Thymus (tissue), 11 donors: ENCODE results near the gene PLXNB2. TPM values are rescaled to one million over a fixed set of nuclear protein-coding genes. Genes with fewer than 3 reads are reported as not detected.

ENCODE experiments used
- DNase-seq, 9 donors: peaks; one replicate each; pipeline ENCODE4 v3.0.0-alpha.2; 2013; ENCODE audit warnings: low spot score in 9 of 9, low read depth in 6 of 9, missing footprints in 1 of 9
- H3K27ac ChIP-seq, 2 donors: one replicate each; pipeline ENCODE4 v1.5.1; 2013; ENCODE audit warnings: control low read depth in 1 of 2, low read depth in 1 of 2, low read length in 1 of 2, mild to moderate bottlenecking in 1 of 2, moderate library complexity in 1 of 2
- H3K27me3 ChIP-seq, 2 donors: one replicate each; pipeline ENCODE4 v1.5.1; 2013; ENCODE audit warnings: low read length in 1 of 2; ENCODE audit not compliant: control insufficient read depth in 2 of 2, insufficient read depth in 1 of 2
- H3K36me3 ChIP-seq, 2 donors: one replicate each; pipeline ENCODE4 v1.5.1; 2013; ENCODE audit warnings: low read length in 1 of 2, mild to moderate bottlenecking in 1 of 2, moderate library complexity in 1 of 2; ENCODE audit not compliant: control insufficient read depth in 2 of 2, insufficient read depth in 2 of 2
- H3K4me1 ChIP-seq, 2 donors: one replicate each; pipeline ENCODE4 v1.5.1; 2013; ENCODE audit warnings: low read length in 2 of 2; ENCODE audit not compliant: control insufficient read depth in 2 of 2, insufficient read depth in 2 of 2
- H3K4me3 ChIP-seq, 2 donors: one replicate each; pipeline ENCODE4 v1.5.1; 2013; ENCODE audit warnings: low read length in 2 of 2, control low read depth in 1 of 2, mild to moderate bottlenecking in 1 of 2
- H3K9me3 ChIP-seq, 2 donors: one replicate each; pipeline ENCODE4 v1.5.1; 2013; ENCODE audit warnings: low read length in 1 of 2, mild to moderate bottlenecking in 1 of 2; ENCODE audit not compliant: control insufficient read depth in 2 of 2, insufficient read depth in 1 of 2
- WGBS: extraction: QIAGEN DNeasy Blood & Tissue Kit; methylation state at CpG from one replicate; pipeline ENCODE4 v1.1.7; 2013; 5-methylcytosine and 5-hydroxymethylcytosine counted together
- polyA plus RNA-seq: library from polyadenylated mRNA; stranded (reverse); fragments of 200-250 nt; gene quantifications from one replicate; pipeline ENCODE4 v1.2.3, GENCODE V29; 2013
- total RNA-seq: library from RNA; stranded (reverse); fragments of 120-200 nt; gene quantifications from one replicate; pipeline ENCODE4 v1.2.4, GENCODE V29; 2013
- donor health status: healthy.

PLXNB2 gene
- total and polyA plus RNA-seq, 2 donors: 13.1 to 53.2 TPM

DNA sequence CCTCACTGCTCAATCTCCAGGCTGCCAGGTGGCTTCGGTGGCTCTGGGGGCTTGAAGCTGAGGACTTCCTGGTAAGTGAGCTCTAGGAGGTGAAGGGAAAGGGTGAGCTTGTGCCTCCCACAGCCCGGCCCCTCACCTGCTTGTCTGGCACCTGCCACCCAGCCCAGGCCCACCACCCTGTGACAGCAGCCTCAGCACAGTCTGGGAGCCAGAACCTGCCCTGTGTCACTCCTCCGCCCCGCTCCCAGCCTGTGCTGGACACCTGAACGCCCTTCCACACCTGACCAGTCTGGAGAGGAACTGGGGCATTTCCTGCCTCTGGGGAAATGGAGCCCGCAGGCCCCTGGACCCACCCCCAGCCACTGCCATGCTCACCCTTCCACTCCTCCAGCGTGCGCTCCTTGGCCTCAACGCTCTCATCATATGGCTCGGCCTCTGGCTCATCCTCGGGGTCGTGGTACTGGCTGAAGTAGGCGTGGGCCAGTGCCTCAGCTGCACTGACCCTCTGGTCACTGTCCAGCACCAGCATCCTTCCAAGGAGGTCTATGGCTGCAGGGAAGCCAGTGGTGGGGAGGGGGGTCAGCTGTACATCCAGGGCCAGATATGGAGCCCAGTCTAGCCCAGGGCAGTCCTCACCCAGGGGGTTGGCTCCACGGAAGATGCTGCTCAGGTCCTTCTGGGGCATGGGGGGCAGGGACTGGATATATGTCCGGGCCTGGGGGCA is 42.3 kb downstream of the PLXNB2 start:
- H3K36me3 ChIP-seq: no peaks in the 10 kb centered on the region
- no peak overlapping the region for H3K4me3 ChIP-seq
- H3K27ac ChIP-seq: no peak overlapping the region
- H3K9me3 ChIP-seq: peaks cover 4 to 6% of the 10 kb centered on the region in 2 donors
- H3K4me1 ChIP-seq: peaks cover 0 to 10% of the 10 kb centered on the region in 2 donors
- WGBS: 92% methylated on average over 15 of the region's 15 CpGs
- DNase-seq: no peak
- H3K27me3 ChIP-seq: peaks cover 68 to 96% of the 10 kb centered on the region in 2 donors

DNA sequence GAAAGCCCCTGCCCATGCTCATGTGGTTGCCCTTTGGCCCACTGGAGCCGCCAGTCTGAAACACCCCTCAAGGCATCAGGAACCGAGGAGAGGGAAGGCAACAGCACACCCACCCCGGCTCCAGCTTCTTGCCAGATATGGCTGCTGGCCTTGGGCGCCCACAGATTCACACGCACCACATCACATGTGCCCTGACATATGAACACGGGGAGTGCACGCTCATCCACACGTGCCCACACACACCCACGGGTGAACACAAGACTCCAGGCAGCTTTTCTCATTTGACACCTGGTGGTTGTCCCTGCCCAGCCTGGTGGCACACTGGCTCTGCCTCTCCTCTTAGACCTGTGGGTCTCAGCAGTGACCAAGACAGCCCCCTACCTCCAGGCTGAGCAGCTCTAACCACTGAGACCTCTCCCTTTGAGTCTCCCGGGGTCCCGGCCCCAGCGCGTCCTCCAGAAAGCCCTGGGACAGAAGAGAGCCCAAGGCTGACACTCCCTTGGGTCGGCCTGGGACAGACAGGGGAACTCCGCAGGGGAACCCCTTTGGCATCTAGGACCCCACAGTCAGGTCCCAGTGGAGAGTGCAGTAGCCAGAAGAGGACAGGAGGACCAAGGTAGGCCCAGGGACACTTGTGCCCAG is 43.2 kb downstream of the PLXNB2 start:
- H3K4me1 ChIP-seq: peaks cover 0 to 3% of the 10 kb centered on the region in 2 donors
- no peak for DNase-seq
- no peak overlapping the region for H3K27ac ChIP-seq
- no peaks in the 10 kb centered on the region for H3K36me3 ChIP-seq
- peaks cover 4 to 6% of the 10 kb centered on the region in 2 donors for H3K9me3 ChIP-seq
- WGBS: 95% methylated on average over 15 of the region's 15 CpGs
- H3K27me3 ChIP-seq: peaks cover 68 to 95% of the 10 kb centered on the region in 2 donors
- no peak overlapping the region for H3K4me3 ChIP-seq

DNA sequence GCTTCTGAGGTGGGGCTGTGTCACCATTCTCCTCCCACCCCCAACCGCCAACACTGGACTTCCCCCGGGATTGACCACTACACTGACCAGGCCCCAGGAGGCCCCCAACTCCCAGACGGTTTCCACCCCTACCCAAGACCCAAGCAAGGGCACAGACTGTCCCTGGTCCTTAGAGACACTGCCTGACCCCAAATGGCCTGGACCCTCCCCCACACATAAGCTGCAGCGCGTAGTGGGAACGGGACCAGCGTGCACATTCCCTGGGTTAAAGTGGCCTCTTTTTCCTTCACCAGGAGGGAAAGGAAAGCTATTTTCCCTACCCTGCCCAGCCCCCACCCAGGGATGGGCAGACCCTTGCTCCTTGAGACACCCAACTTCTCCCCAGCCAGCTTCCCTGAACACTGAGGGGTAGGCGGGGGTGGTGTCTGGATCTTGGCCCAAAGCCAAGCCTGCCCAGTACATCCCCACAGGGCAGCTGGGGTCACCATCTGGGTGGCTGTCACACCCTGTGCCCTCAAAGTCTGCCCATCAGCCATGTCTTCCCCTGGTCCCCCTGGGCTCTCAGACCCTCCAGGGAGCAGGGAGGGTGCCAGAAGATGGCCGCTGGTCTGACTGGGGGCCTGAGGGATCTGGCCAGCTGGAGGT is 44.4 kb downstream of the PLXNB2 start:
- H3K4me3 ChIP-seq: no peak overlapping the region
- H3K36me3 ChIP-seq: no peaks in the 10 kb centered on the region
- no peak for DNase-seq
- H3K9me3 ChIP-seq: peaks cover 3 to 6% of the 10 kb centered on the region in 2 donors
- peaks cover 0 to 2% of the 10 kb centered on the region in 2 donors for H3K4me1 ChIP-seq
- WGBS: 86% methylated on average over 9 of the region's 9 CpGs
- no peak overlapping the region for H3K27ac ChIP-seq
- peaks cover 62 to 94% of the 10 kb centered on the region in 2 donors for H3K27me3 ChIP-seq

DNA sequence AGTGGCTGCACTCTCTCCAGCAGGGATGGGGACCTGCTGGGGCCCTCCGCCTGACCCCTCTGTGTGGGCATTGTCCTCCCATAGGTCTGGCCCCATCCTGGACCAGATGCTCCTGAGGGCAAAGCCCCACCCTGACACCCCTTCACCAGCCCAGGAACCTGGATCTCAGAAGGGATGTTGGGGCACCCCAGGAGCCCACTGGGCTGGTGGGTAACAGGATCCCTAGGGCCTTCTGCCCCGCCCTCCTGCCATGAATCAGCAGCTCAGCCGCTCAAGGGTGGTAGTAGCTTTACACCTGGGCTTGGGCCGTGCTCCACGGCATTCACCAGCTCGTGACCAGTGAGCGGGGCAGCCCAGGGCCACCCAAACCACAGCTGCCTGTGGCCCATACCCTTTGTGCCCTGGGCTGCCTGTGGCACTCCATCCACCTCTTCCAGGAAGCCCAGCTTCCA is 45.0 kb downstream of the PLXNB2 start:
- no peaks in the 10 kb centered on the region for H3K36me3 ChIP-seq
- H3K9me3 ChIP-seq: peaks cover 0 to 6% of the 10 kb centered on the region in 2 donors
- no peak overlapping the region for H3K4me3 ChIP-seq
- whole genome bisulfite sequencing: 25% methylated on average over 7 of the region's 7 CpGs
- DNase-seq: no peak
- no peaks in the 10 kb centered on the region for H3K4me1 ChIP-seq
- H3K27me3 ChIP-seq: peaks cover 56 to 88% of the 10 kb centered on the region in 2 donors
- no peak overlapping the region for H3K27ac ChIP-seq

DNA sequence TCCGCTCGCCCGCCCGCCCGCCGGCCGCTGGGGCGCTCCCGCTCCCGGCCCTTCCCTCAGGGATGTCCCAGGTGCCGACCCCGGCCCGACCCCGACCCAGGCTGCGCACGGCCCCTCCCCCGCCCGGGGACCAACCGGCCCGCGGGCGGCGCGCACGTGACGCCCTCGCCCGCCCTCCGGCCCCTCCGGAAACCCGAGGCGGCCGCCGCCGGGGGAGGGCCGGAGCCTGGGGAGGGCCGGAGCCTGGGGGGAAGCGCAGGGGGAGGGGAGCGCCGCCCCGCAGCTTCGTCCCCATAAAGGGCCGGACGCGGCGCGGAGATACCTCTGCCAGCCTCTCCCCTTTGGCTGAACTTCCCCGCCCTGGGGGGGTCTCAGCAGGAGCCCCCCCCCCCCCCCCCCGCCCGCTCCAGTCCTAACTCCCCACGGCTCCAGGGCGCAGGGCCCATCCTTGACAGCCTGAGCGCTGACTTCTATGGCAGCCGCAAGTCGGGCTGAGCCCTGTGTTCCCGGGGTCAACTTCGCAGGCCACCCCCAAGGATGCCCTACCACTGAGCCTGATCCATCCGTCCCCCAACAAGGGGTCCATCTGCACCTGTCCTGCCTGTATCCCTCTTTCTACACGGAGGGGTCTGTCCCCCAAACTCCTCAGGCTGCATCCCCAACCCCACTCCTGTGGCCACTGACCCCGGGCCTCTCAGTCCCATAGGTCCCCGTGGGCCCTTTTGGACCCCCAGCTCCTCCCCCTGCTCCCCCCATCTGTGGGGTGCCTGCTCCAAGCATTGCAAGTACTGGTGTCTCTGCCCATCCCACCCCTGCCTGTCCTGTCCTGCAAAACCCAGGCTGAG is 45.6 kb downstream of the PLXNB2 start, which contains the start of gene MAPK12:
TSS of gene MAPK12 (minus strand) at position 69 of the 845 bp plus-strand sequence. CDS start 174 bp downstream, outside the sequence.
- Histone ChIP-seq H3K9me3 (peaks cover 0 to 3% of the 10 kb centered on the region in 2 donors), H3K36me3 (no peaks in the 10 kb centered on the region), H3K27me3 (peaks cover 52 to 84% of the 10 kb centered on the region in 2 donors), H3K27ac (no peak within 1 kb of the TSS), H3K4me1 (no peaks in the 10 kb centered on the region), H3K4me3 (peak within 1 kb of the TSS in 1 of 2 donors; percentile 37)
- 3% methylated on average over 61 of the region's 61 CpGs for WGBS
- DNase-seq: no peak

DNA sequence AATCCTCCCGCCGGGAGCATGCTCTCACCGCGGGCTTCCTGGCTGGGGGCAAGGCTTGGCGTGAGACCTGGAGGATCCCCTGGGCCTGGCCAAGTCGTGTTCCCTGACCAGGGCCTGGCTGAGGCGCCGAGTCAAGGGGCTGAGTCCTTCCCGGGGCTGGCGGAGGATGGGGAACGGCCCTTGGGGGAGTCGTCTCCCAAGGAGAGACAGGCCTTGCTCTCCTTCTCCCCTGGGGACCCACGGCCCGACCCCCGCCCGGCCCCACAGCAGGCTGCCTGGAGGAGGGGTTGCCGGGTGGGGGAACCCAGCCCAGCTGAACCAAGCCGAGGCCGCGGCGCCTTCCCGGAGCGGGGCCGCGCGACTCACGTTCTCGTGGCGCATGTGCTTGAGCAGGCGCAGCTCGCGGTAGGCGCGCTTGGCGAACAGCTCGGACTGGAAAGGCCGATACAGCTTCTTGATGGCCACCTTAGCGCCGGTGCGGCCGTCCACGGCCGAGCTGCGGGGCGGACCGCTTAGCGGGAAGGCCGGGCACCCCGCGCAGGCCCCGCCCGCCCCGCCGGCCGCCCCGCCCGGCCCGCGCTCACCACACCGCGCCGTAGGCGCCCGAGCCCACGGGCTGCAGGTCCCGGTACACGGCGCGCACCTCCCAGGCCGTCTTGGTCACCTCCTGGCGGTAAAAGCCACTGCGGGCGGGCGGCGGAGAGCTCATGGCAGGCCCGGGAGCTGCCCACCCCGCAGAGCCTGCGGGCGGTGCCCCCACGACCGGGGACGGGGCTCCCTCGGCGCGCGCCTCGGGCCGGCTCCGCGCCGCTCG is 46.4 kb downstream of the PLXNB2 start:
- Histone ChIP-seq H3K27ac (no peak overlapping the region), H3K36me3 (no peaks in the 10 kb centered on the region), H3K4me3 (peak overlapping the region in 1 of 2 donors; percentile 37), H3K4me1 (no peaks in the 10 kb centered on the region), H3K27me3 (peaks cover 52 to 77% of the 10 kb centered on the region in 2 donors), H3K9me3 (no peaks in the 10 kb centered on the region)
- WGBS: 2% methylated on average over 92 of the region's 92 CpGs
- DNase-seq: no peak

DNA sequence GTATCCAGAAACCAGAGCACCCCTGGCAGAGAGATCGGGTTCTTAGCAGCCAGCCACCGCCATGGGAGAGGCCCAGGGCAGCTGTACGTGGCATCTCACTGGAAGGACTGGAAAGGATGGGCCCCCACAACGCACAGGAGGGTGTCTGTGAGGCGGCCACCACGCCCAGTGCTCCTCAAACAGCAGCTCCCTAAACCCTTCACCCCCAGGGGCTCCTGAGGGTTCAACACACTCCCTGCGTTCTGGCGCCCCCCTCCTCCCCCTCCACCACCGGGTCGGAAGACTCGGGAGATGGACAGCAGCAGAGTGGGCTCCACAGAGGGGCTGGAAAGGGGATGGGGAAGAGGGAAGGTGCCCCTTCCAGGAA is 47.0 kb downstream of the PLXNB2 start:
- WGBS: 51% methylated on average over 11 of the region's 11 CpGs
- no peak overlapping the region for H3K27ac ChIP-seq
- no peaks in the 10 kb centered on the region for H3K36me3 ChIP-seq
- H3K4me1 ChIP-seq: no peaks in the 10 kb centered on the region
- no peak for DNase-seq
- H3K9me3 ChIP-seq: no peaks in the 10 kb centered on the region
- peaks cover 52 to 72% of the 10 kb centered on the region in 2 donors for H3K27me3 ChIP-seq
- H3K4me3 ChIP-seq: no peak overlapping the region

DNA sequence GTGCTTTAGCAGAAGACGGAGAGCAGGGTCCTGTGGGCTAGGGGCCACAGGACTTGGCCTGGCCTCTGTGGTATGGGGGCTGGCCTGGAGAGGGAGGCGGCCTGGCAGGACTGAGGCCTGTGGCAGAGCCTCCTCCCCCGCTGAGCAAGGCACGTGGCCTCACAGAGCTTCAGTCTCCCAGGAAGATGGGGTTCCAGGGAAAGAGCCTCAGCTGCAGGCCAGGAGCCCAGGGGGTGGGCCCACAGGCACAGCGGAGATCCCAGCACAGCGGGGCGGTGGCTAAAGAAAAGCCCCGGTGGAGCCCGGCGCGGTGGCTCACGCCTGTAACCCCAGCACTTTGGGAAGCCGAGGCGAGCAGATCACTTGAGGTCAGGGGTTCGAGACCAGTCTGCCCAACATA is 48.1 kb downstream of the PLXNB2 start:
- Histone ChIP-seq H3K4me3 (no peak overlapping the region), H3K4me1 (no peaks in the 10 kb centered on the region), H3K27ac (no peak overlapping the region), H3K36me3 (no peaks in the 10 kb centered on the region), H3K27me3 (peaks cover 52 to 61% of the 10 kb centered on the region in 2 donors), H3K9me3 (no peaks in the 10 kb centered on the region)
- WGBS: 97% methylated on average over 15 of the region's 15 CpGs
- DNase-seq: no peak
